Astrocyte (in vitro differentiated cells and primary cell): ENCODE data around the gene MKRN2. TPM values are rescaled to one million over a fixed set of nuclear protein-coding genes. Genes with fewer than 3 reads are reported as not detected.
A peak's percentile ranks its signal among the peaks of the same experiment; 100 is the strongest.

Experiments used
- DNase-seq: peaks from one replicate; pipeline ENCODE4 v3.0.0-alpha.2; 2010; ENCODE audit warnings: low read depth
- FAIRE-seq: peaks from 2 replicates; lab custom pipeline; 2011; peaks lifted over from hg19 to GRCh38; lab: Jason Lieb, UNC
- H2AFZ ChIP-seq: 2 replicates; pipeline ENCODE4 v1.6.0; 2012; ENCODE audit warnings: low read depth, low read length, inconsistent platforms
- H3K27ac ChIP-seq: 2 replicates; pipeline ENCODE4 v1.5.1; 2011; ENCODE audit warnings: low read depth, low read length, inconsistent platforms
- H3K27me3 ChIP-seq: 2 replicates; pipeline ENCODE4 v1.6.0; 2011; ENCODE audit warnings: low read length, inconsistent platforms; ENCODE audit not compliant: insufficient read depth
- H3K36me3 ChIP-seq: 2 replicates; pipeline ENCODE4 v1.5.1; 2011; ENCODE audit warnings: low read length, inconsistent platforms; ENCODE audit not compliant: insufficient read depth
- H3K4me1 ChIP-seq: 2 replicates; pipeline ENCODE4 v1.5.1; 2011; ENCODE audit warnings: low read length, inconsistent platforms; ENCODE audit not compliant: insufficient read depth
- H3K4me2 ChIP-seq: 2 replicates; pipeline ENCODE4 v1.6.0; 2012; ENCODE audit warnings: low read length, inconsistent platforms
- H3K4me3 ChIP-seq: 2 replicates; pipeline ENCODE4 v1.5.1; 2011; ENCODE audit warnings: low read depth, mild to moderate bottlenecking, low read length, inconsistent platforms; ENCODE audit not compliant: insufficient read depth
- H3K79me2 ChIP-seq: 2 replicates; pipeline ENCODE4 v1.6.0; 2012; ENCODE audit warnings: mild to moderate bottlenecking, low read length, inconsistent platforms; ENCODE audit not compliant: insufficient read depth
- H3K9ac ChIP-seq: 2 replicates; pipeline ENCODE4 v1.6.0; 2012; ENCODE audit warnings: mild to moderate bottlenecking, low read length, inconsistent platforms
- H3K9me3 ChIP-seq: 2 replicates; pipeline ENCODE4 v1.5.1; 2012; ENCODE audit warnings: low read depth, mild to moderate bottlenecking, low read length, inconsistent platforms; ENCODE audit not compliant: insufficient read depth
- H4K20me1 ChIP-seq: 2 replicates; pipeline ENCODE4 v1.6.0; 2012; ENCODE audit warnings: low read length, inconsistent platforms; ENCODE audit not compliant: insufficient read depth
- H3K27ac Mint-ChIP-seq: one replicate; pipeline ENCODE4 v1.8.0; 2021; ENCODE audit warnings: mild to moderate bottlenecking, mixed read lengths; ENCODE audit not compliant: unreplicated experiment
- H3K27me3 Mint-ChIP-seq: one replicate; pipeline ENCODE4 v1.8.0; 2021; ENCODE audit warnings: low read depth, mixed read lengths; ENCODE audit not compliant: unreplicated experiment
- H3K36me3 Mint-ChIP-seq: one replicate; pipeline ENCODE4 v1.8.0; 2021; ENCODE audit warnings: low read depth, mixed read lengths; ENCODE audit not compliant: unreplicated experiment
- H3K4me1 Mint-ChIP-seq: one replicate; pipeline ENCODE4 v1.8.0; 2021; ENCODE audit warnings: low read depth, mixed read lengths; ENCODE audit not compliant: unreplicated experiment
- H3K4me3 Mint-ChIP-seq: one replicate; pipeline ENCODE4 v1.8.0; 2021; ENCODE audit warnings: mild to moderate bottlenecking, moderate library complexity, mixed read lengths; ENCODE audit not compliant: unreplicated experiment
- H3K9me3 Mint-ChIP-seq: one replicate; pipeline ENCODE4 v1.8.0; 2021; ENCODE audit warnings: mild to moderate bottlenecking, mixed read lengths; ENCODE audit not compliant: unreplicated experiment
- EZH2 ChIP-seq: IDR thresholded peaks from 2 replicates; pipeline ENCODE4 v1.6.1; 2012; ENCODE audit warnings: mild to moderate bottlenecking, low read length, inconsistent platforms; ENCODE audit not compliant: insufficient read depth
- total RNA-seq: library from RNA; stranded (reverse); gene quantifications from 2 replicates; pipeline ENCODE4 v1.2.1, GENCODE V29; 2021
- TF ChIP-seq, protein P1 (sequence below): IDR thresholded peaks from 2 replicates; pipeline ENCODE4 v1.5.1; 2011; ENCODE audit warnings: low read depth, mild to moderate bottlenecking, inconsistent platforms, low read length, moderate library complexity; ENCODE audit not compliant: insufficient read depth

MKRN2 gene
- total RNA-seq, 1 donor from 2014 or later, result 36.7 TPM

DNA sequence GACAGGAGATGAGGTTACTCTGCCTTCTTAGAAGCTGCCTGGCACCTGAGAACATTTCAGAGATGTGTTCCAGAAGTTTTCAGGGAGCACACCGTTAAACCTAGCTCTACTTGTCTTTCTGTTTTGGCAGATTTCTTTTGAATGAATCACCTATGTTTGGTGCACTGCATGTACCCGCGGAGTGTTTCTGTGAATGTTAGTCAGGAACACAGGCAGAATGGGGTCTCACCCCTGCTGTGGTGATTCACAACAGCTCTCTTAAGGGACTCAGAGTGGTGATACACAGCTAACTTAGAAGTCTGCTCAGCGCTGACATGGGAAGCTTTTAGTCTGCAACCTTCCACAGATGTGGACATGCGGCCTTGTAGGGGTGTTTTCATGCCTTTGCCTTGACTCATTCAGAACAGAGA, 48.6 kb upstream of the MKRN2 start:
- H3K27me3 ChIP-seq, result no peaks in the 10 kb centered on the region
- TF ChIP-seq, protein P1, sequence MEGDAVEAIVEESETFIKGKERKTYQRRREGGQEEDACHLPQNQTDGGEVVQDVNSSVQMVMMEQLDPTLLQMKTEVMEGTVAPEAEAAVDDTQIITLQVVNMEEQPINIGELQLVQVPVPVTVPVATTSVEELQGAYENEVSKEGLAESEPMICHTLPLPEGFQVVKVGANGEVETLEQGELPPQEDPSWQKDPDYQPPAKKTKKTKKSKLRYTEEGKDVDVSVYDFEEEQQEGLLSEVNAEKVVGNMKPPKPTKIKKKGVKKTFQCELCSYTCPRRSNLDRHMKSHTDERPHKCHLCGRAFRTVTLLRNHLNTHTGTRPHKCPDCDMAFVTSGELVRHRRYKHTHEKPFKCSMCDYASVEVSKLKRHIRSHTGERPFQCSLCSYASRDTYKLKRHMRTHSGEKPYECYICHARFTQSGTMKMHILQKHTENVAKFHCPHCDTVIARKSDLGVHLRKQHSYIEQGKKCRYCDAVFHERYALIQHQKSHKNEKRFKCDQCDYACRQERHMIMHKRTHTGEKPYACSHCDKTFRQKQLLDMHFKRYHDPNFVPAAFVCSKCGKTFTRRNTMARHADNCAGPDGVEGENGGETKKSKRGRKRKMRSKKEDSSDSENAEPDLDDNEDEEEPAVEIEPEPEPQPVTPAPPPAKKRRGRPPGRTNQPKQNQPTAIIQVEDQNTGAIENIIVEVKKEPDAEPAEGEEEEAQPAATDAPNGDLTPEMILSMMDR, result no peak
- TF ChIP-seq EZH2, result no peak
- H3K9me3 ChIP-seq, result no peaks in the 10 kb centered on the region
- peak overlapping the region; percentile 82 for H3K4me2 ChIP-seq
- peaks cover 6% of the 10 kb centered on the region for H3K36me3 Mint-ChIP-seq
- peak overlapping the region; percentile 70 for H3K9ac ChIP-seq
- H3K27ac Mint-ChIP-seq, result peak overlapping the region; percentile 78
- no peaks in the 10 kb centered on the region for H4K20me1 ChIP-seq
- H3K27me3 Mint-ChIP-seq, result no peaks in the 10 kb centered on the region
- peak overlapping the region; percentile 14 for H3K4me3 Mint-ChIP-seq
- H3K27ac ChIP-seq, result peak overlapping the region; percentile 92
- H3K36me3 ChIP-seq, result peaks cover 3% of the 10 kb centered on the region
- peak overlapping the region; percentile 35 for H3K4me3 ChIP-seq
- DNase-seq (peak; percentile 98), FAIRE-seq (no peak)
- peaks cover 20% of the 10 kb centered on the region for H3K4me1 Mint-ChIP-seq
- no peaks in the 10 kb centered on the region for H3K79me2 ChIP-seq
- H2AFZ ChIP-seq, result peak overlapping the region; percentile 27
- no peaks in the 10 kb centered on the region for H3K9me3 Mint-ChIP-seq
- peaks cover 20% of the 10 kb centered on the region for H3K4me1 ChIP-seq

DNA sequence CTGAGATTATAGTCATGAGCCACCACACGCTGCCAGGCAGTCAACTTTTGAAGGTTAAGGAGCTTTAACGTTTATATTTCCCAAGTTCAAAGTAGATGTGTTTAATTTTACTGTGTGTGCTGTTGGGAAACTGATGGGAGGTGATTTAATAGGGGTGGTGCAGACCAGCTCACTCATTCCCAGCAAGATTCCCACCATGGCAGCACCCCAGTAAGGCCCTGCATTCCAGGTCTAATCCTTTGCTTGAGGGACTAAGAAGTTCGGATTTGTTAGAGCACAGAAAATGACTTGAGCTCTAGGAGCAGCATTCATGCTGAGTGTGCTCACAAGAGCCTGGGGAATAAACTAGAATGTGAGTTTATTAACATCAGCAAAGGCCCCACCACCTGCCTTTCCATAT, 47.4 kb upstream of the MKRN2 start:
- Mint-ChIP-seq H3K4me1 (peaks cover 20% of the 10 kb centered on the region), H3K4me3 (no peak overlapping the region), H3K9me3 (no peaks in the 10 kb centered on the region), H3K27ac (peak overlapping the region; percentile 18), H3K36me3 (peaks cover 4% of the 10 kb centered on the region), H3K27me3 (no peaks in the 10 kb centered on the region)
- FAIRE-seq, result no peak
- no peaks in the 10 kb centered on the region for H3K9me3 ChIP-seq
- peaks cover 20% of the 10 kb centered on the region for H3K4me1 ChIP-seq
- H3K79me2 ChIP-seq, result no peaks in the 10 kb centered on the region
- H3K4me3 ChIP-seq, result no peak overlapping the region
- H2AFZ ChIP-seq, result no peak overlapping the region
- TF ChIP-seq, protein P1, result no peak
- no peak for TF ChIP-seq EZH2
- H3K27me3 ChIP-seq, result no peaks in the 10 kb centered on the region
- no peaks in the 10 kb centered on the region for H4K20me1 ChIP-seq
- peaks cover 3% of the 10 kb centered on the region for H3K36me3 ChIP-seq
- DNase-seq, result no peak
- H3K4me2 ChIP-seq, result no peak overlapping the region
- no peak overlapping the region for H3K27ac ChIP-seq
- no peak overlapping the region for H3K9ac ChIP-seq

DNA sequence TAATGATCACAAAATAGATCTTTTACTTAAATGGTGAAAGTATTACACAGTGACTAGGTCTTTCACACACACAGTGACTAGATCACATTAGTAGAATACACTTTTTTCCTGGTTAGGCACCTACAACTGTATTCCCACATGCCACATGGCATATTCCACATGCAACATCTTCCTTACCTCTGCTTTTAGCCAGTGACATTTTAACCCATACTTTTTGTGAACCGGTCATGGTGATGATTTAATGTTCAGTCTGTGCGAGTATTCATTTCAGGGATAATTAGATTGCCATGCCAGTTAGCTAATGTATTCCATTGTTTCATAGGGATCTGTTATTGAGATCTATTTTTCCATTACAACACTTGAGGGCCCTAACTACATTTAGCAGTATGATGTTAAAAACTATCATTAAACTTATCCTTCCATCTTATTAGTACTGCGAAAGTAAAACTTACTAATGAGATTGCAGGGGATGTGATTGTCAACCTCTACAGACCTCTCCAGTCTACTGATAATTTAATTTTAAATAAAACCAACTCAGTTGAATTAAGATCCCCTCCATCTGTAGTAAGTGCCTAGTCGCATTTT, 44.3 kb upstream of the MKRN2 start:
- H3K9ac ChIP-seq, result no peak overlapping the region
- no peak overlapping the region for H3K4me3 ChIP-seq
- peaks cover 14% of the 10 kb centered on the region for H3K4me1 ChIP-seq
- Mint-ChIP-seq H3K36me3 (peaks cover 4% of the 10 kb centered on the region), H3K27me3 (no peaks in the 10 kb centered on the region), H3K4me1 (peaks cover 24% of the 10 kb centered on the region), H3K27ac (no peak overlapping the region), H3K9me3 (no peaks in the 10 kb centered on the region), H3K4me3 (no peak overlapping the region)
- no peak for FAIRE-seq
- H3K27ac ChIP-seq, result no peak overlapping the region
- peaks cover 3% of the 10 kb centered on the region for H3K36me3 ChIP-seq
- H2AFZ ChIP-seq, result no peak overlapping the region
- no peaks in the 10 kb centered on the region for H3K9me3 ChIP-seq
- no peak for TF ChIP-seq EZH2
- TF ChIP-seq, protein P1, result no peak
- no peaks in the 10 kb centered on the region for H3K79me2 ChIP-seq
- H3K4me2 ChIP-seq, result no peak overlapping the region
- no peaks in the 10 kb centered on the region for H3K27me3 ChIP-seq
- no peak for DNase-seq
- H4K20me1 ChIP-seq, result no peaks in the 10 kb centered on the region
